Stimulated activated CD4-positive, alpha-beta T cell treated with anti-CD3 and anti-CD28 coated beads, Interleukin-2, amount 100 ng/mL, for 4 hours (primary cell): Measurements from ENCODE around the gene DLG1.

ENCODE experiments used
- DNase-seq: peaks from one replicate; pipeline ENCODE4 v3.0.0-alpha.2; 2020; ENCODE audit warnings: low read depth

DLG1 gene

GRCh38 chr3:196997311-196997710 is 301.1 kb downstream of the DLG1 start:
- DNase-seq: no peak

GRCh38 chr3:196996454-196997265 is 301.8 kb downstream of the DLG1 start:
- no peak for DNase-seq

GRCh38 chr3:196995646-196996355 is 302.6 kb downstream of the DLG1 start:
- no peak for DNase-seq

GRCh38 chr3:196995027-196995426 is 303.4 kb downstream of the DLG1 start:
- no peak for DNase-seq

- DNase-seq: no peak
Measured at GRCh38 chr3:196994056-196994455, 304.4 kb downstream of the DLG1 start.
